ENCODE measurements around the gene PRAME.

Gene PRAME

GRCh38 chr22:22579869-22580604 is 21.0 kb upstream of the PRAME start:
- no peak for DNase-seq

- DNase-seq = no peak
Measured at GRCh38 chr22:22578702-22579424, 19.8 kb upstream of the PRAME start.

GRCh38 chr22:22576989-22577427 is 17.9 kb upstream of the PRAME start:
- DNase-seq = no peak

- peak; percentile 2 for DNase-seq
Measured at GRCh38 chr22:22576244-22576988, 17.4 kb upstream of the PRAME start.

GRCh38 chr22:22574361-22574760 is 15.3 kb upstream of the PRAME start:
- no peak for DNase-seq

GRCh38 chr22:22573047-22573889 is 14.2 kb upstream of the PRAME start:
- DNase-seq = no peak

- no peak for DNase-seq
Measured at GRCh38 chr22:22571862-22572261, 12.8 kb upstream of the PRAME start.

- DNase-seq = no peak
Measured at GRCh38 chr22:22571429-22571828, 12.4 kb upstream of the PRAME start.

GRCh38 chr22:22569218-22569617 is 10.2 kb upstream of the PRAME start:
- DNase-seq = no peak

- no peak for DNase-seq
Measured at GRCh38 chr22:22565981-22566380, 6.9 kb upstream of the PRAME start.

- DNase-seq = no peak
Measured at GRCh38 chr22:22558071-22558971, 744 bp downstream of the PRAME start.

- DNase-seq = no peak
Measured at GRCh38 chr22:22556995-22557925, 1.8 kb downstream of the PRAME start.

- DNase-seq = no peak
Measured at GRCh38 chr22:22556578-22556977, 2.5 kb downstream of the PRAME start.

- DNase-seq = no peak
Measured at GRCh38 chr22:22555596-22555995, 3.5 kb downstream of the PRAME start.

GRCh38 chr22:22554587-22555284 is 4.3 kb downstream of the PRAME start:
- DNase-seq = no peak

GRCh38 chr22:22553735-22554586 is 5.1 kb downstream of the PRAME start:
- no peak for DNase-seq

- no peak for DNase-seq
Measured at GRCh38 chr22:22553141-22553540, 5.9 kb downstream of the PRAME start.

- DNase-seq = no peak
Measured at GRCh38 chr22:22552630-22553029, 6.4 kb downstream of the PRAME start.

All from CD4-positive, alpha-beta T cell treated with Interleukin-17A for 1 hour (primary cell).